Stimulated activated CD4-positive, alpha-beta T cell treated with anti-CD3 and anti-CD28 coated beads, TNF-alpha, amount 100 ng/mL, for 4 hours (primary cell): ENCODE data around the gene SMG6.

ENCODE experiments used
- DNase-seq, 3 experiments: peaks; one replicate each; pipeline ENCODE4 v3.0.0-alpha.2; 2020; ENCODE audit warnings: low read depth in 3 of 3

Gene SMG6

DNA sequence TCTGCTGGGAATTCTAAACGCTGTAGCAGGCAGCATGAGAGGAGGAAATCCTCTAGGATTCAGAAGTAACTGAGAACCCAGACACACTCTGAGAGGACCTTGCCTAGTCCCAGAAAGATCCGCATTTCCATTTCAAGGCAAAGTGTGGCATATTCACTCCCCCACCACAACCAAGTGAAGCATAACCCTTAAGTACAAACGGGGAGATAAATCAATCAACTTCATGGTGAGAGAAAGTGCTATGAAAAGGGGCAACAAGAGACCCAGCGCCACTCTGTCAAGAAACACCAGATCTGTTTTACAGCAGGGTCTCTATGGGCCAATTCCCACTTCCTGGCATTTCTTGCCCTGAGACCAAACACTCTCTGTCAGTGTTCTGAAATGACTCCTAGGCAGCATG lies 68.3 kb downstream of the SMG6 start:
- no peak for DNase-seq

DNA sequence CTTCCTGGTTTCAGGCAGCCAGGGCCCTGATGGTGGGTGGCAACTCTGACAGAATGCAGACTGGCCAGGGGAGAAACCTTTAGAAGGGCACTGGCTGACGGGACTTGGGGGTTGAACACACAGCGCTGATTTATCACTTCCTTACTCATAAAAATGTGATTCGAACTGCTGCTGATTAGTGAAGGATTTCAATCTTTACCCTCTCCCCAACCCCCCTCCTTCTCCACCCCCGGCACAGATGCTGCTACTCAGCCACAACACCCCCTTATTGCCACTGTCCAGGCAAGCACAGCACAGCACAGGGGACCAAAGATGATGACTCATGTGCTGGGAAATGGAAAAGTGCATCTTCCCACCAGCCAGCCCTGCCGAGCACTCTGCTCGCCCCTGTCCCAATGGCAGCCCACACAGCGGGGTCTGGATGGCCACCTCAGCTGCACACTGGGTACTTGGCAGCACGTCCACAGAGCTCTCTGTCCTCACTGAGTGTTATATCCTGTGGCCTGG lies 70.1 kb downstream of the SMG6 start:
- no peak for DNase-seq

DNA sequence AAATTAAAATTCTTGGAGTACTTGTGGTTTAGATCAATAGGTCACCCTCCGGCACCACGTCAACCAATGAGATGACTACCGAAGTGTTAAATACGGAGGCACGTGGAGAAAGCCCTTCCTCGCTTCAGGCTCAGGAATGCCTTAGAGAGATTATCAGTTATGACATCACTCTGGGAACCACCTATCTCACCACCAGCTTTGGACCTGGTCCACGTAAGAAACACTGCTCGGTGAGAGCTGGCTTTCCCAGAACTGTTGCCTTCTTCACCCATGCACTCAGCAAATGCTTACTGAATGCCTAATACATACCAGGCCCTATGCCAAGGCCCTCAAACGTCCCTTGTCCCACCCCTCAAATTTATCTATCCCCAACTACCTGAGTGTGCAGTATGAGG lies 71.3 kb downstream of the SMG6 start:
- DNase-seq, result no peak

- DNase-seq, result no peak
These were observed 72.7 kb downstream of the SMG6 start for GRCh38 chr17:2230877-2231276.

DNA sequence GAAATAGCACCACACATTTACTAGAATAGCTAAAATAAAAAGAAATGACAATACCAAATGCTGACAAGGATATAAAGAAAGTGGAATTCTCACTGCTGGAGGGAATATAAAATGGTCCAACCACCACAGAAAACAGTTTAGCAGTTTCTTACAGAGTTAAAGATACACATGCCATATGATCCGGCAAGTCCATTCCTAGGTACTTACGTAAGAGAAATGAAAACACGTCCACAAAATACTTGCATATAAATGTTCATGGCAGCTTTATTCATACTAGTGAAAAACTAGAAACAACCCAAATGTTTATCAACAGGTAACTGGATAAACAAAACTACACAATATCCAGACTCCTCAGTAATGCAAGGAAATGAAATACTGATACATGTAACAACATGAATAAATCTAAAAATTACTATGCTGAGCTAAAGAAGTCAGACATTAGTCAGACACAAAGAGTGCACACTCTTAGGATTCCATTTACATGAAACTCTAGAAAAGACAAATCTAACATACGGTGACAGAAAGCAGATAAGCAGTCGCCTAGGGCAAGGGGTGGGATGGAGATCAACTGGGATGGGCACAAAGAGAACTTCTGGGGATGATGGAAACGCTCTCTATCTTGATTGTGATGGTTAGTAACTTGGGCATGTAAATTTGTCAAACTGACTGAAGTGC lies 76.4 kb downstream of the SMG6 start:
- no peak for DNase-seq

DNA sequence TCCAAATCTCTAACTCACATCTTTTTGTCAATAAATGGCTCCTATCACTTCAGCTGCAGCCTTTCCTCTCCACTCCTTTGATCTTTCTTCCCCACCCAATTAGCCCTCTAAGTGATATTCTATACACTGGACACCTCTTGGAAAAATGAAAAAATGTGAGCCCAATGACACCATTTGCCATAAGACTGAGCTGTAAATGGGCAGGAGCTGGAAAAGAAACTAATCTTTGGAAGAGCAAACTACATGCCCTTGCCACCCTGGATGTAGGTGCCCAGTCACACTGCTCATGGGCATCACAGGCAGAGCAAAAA lies 80.0 kb downstream of the SMG6 start:
- DNase-seq, result no peak

DNA sequence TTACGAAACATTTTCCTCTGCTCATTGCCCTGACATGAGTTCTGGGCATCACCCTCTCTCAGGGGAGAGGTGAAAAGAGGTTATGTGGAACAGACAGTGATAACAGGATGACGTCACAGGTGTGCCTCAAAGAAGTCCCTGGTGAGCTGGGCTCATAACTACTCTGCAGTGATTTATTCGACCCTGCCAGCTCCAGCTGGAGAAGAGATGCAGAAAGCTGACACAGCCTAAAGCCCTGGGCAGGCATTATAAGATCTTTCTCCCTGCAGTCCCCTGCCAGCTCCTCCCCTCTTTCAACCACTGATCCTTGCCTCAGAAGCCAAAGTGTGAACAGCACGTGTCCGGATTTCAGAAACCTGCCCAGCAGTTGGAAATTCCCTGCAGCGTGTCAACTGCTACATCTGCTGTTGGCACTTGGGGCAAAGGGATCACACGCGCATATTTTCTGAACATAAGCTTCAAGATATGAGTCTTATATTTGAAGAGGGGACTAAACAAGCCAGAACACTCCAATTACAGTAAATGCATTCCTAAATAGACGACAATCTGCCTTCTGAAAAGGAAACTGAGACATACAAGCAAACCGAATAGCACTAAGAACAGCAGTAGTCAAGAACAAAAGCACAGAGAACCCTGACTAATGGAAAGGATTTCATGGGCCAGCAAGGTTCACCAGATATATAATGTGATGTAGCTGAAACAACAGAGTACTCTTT lies 80.5 kb downstream of the SMG6 start:
- DNase-seq, result no peak

GRCh38 chr17:2222301-2222700 lies 81.3 kb downstream of the SMG6 start:
- no peak for DNase-seq

DNA sequence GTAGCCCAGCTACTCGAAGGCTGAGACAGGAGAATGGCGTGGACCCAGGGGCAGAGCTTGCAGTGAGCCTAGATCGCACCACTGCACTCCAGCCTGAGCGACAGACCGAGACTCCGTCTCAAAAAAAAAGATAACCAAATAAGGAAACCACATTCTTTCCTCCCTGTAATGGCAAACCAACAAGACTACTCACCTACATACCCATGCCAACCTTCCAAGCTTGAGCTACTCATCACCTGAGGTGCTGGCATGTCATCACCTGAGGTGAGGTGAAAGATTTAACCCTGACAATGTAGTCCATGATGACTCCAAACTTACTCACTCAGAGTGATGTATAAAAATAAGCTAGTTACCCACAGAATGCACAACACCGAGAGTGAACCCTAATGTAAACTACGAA lies 85.2 kb downstream of the SMG6 start:
- no peak for DNase-seq

DNA sequence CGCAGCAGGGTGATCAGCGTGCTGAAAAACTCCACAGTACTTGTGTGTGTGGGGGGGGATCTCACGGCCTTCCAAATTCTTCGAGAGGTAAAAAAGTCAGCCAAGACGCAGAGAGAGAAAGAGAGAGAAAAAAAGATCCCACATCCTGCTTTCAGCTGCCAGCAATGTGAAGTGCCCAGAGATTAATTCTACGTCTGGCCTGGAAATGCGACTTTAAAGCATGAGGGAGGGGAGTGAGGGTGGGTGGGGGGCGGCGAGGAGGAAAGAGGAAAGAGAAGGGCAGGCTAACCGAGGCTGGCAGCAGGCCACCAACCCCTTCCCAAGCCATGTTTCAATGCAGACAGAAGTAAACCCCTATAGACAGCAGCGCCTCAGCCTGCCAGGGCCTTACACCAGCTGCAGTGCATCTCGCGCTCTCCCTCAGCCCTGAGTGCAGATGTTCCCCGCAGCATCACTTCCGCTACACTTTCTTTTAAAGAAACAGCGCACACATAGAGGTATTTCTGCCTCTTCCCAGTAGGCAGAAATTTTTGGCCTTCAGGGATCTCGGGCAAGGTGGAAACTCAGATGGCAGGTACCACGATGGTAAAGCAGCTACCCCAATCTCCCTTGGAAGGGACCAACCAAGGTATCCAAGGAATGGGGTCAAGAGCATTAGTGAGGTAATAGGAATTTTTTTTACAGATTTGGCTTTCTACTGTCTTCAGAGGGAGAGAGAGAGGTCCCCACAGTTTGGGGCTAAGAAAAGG lies 87.8 kb downstream of the SMG6 start:
- no peak for DNase-seq

GRCh38 chr17:2214929-2215615 lies 88.5 kb downstream of the SMG6 start:
- no peak for DNase-seq

DNA sequence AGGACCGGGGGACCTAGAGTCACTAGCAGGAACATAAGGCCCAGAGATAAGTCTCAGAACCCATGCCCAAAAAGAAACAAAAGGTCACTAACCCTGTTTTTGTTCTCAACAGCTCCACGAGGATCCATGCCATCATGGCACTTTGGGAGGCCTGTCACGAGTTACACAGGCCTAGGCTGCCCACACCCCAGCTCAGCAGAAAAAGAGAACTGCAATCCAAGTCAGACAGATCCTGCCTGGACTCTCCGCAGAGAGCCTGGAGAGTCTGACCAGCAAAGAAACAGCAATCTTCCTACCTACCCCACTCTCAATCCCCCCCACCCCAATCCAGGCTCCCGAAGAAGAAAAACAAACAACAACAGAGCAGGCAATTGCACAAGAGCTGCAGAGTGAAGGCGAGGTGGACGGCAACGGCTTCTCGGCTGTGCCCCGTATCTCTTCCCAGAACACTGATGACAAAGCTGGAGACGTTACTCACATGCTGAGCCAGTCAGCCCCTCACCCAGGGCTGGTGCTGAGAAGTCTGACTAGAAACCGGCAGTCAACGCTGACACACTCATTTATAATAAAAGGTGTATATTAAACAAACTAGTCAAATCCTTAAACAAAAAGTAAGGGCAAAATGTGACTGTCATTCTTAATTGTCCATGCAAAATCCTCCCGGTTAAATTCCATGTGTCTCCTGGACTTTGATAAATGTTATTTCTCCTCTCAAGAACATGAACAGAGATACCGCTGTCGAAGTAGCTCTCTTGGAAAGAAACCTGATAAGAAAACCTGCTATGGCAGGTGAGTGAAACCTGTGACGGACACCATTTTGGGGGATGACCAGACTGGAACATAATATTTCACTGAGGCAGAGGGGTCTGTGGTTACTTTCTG lies 89.3 kb downstream of the SMG6 start:
- DNase-seq, result no peak

GRCh38 chr17:2213291-2213960 lies 90.2 kb downstream of the SMG6 start:
- DNase-seq, result no peak

DNA sequence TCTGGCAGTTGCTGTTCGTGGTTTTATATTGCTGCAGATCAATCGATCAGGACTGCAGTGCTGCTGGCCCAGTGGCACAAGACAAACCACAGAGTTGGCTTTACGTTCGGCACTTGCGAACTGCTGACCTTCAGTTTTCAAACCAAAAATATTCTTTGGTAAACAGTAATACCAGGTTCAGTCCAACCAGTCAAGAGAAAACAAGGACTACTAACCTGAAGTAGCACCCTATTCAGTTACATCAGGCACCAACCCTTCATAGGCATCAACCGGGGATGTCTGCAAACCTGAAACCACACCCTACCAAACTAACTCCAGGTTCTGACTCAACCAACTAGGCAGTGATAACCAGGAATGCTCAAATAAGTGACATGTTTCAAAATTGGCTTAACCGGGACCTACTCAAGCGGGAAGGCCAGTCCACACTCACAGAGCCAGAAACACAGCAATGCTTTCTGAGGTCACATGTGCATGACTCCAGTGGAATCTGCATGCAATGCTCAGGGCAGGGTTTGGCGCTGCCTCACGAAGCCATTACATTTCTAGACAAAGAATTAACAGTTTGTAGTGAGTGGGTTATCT lies 91.1 kb downstream of the SMG6 start:
- DNase-seq, result no peak

DNA sequence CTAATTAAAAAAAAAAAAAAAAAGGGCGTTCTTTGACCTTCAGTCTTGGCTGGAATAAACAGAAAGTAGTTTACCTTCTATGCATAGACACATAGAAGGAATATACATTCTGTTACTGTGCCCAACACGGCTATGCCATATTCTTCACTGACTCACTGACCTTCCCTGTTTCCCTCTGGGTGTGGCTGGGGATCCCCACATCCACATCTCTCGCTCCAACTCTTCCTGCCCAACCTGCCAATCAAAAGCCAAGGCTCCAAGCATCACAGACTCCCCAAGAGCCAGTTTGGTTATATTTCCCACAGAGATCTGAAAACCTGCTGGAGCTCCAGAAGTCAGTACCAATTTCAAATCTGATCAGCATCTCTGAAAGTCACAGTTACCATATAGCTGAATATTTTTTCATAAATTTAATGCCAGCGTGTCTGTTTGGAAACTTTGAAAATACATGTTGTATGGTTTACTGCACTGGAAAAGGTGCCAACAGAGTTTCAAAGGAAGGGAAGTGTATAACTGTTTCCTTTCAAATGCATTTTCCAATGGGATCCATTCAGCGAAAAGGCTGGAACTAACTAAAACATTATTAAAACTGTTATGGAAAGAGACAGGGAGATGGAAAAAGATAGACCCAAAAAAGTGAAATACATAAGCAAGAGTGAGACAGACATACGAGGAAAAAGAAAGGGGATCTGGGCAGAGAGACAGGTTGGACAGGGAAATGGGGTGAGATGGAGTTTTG lies 91.8 kb downstream of the SMG6 start:
- no peak for DNase-seq

GRCh38 chr17:2210726-2211125 lies 92.9 kb downstream of the SMG6 start:
- no peak for DNase-seq

GRCh38 chr17:2207815-2208515 lies 95.6 kb downstream of the SMG6 start:
- DNase-seq, result no peak

DNA sequence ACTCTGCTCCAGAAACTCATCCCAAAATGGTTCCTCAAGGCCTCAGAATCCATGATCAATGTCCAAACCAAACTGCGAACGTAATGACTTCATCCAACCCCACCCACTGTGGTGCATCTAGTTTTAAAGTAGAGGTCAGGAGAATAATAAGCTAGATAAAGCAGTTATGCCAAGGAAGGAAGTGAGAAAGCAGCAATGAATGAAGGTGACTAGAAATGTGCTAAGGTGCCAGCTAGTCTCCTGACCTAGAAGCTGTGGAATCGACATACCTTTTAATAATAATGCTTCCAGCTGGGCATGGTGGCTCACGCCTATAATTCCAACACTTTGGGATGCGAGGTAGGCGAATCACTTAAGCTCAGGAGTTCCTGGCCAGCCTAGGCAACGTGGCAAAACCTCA lies 99.2 kb downstream of the SMG6 start:
- DNase-seq, result no peak

DNA sequence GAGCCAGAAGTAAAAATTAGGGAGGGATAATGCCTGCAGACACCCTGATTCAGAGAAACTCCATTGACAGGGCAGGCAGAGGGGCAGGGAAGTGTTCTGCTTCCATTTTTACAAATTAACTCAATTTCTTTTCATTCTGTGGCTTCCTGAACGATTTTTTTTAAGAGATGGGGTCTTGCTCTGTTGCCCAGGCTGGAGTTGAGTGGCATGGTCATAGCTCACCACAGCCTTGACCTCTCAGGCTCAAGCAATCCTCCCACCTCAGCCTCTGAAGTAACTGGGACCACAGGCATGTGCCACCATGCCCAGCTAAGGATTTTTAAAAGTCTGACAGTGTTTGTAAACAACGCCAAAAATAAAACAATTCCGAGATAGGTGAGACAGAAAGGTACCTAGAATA lies 99.8 kb downstream of the SMG6 start:
- DNase-seq, result no peak
